ENCODE results near the gene TBC1D32.

Gene TBC1D32

GRCh38 chr6:121158891-121159290 is 175.4 kb downstream of the TBC1D32 start:
- TF ChIP-seq ISL1 (CRISPR knock-in tag; IDR thresholded peaks at IDR 0.05) (no peak), PATZ1 (CRISPR knock-in tag; IDR thresholded peaks at IDR 0.05; ENCODE audit: borderline replicate concordance) (no peak), SNAI2 (CRISPR knock-in tag; IDR thresholded peaks at IDR 0.05) (no peak), CSDC2 (CRISPR knock-in tag; IDR thresholded peaks at IDR 0.05) (no peak), ZNF565 (CRISPR knock-in tag; conservative IDR thresholded peaks at IDR 0.05; ENCODE audit: low read depth) (no peak), ESRRG (CRISPR knock-in tag; IDR thresholded peaks at IDR 0.05) (no peak), GLIS3 (CRISPR knock-in tag; IDR thresholded peaks at IDR 0.05) (no peak), ZC3H10 (CRISPR knock-in tag; IDR thresholded peaks at IDR 0.05) (no peak), BACH2 (CRISPR knock-in tag; IDR thresholded peaks at IDR 0.05; ENCODE audit: borderline replicate concordance) (no peak), OSR1 (CRISPR knock-in tag; IDR thresholded peaks at IDR 0.05) (no peak), RARB (CRISPR knock-in tag; IDR thresholded peaks at IDR 0.05) (no peak), ZFP3 (CRISPR knock-in tag; IDR thresholded peaks at IDR 0.05) (no peak), CSRNP3 (CRISPR knock-in tag; IDR thresholded peaks at IDR 0.05) (no peak), POU6F1 (CRISPR knock-in tag; IDR thresholded peaks at IDR 0.05; ENCODE audit: borderline replicate concordance, low read depth) (no peak), ARNTL (CRISPR knock-in tag; IDR thresholded peaks at IDR 0.05; ENCODE audit: borderline replicate concordance, low read depth) (no peak), TCF4 (CRISPR knock-in tag; IDR thresholded peaks at IDR 0.05; ENCODE audit: borderline replicate concordance) (no peak), PPARA (CRISPR knock-in tag; IDR thresholded peaks at IDR 0.05; ENCODE audit: borderline replicate concordance) (no peak), TSHZ2 (CRISPR knock-in tag; IDR thresholded peaks at IDR 0.05) (no peak)
- no peak for ATAC-seq

- TF ChIP-seq ZFP30 (CRISPR knock-in tag; IDR thresholded peaks at IDR 0.05) (no peak), TOX (CRISPR knock-in tag; IDR thresholded peaks at IDR 0.05; ENCODE audit: borderline replicate concordance) (no peak), POU6F1 (CRISPR knock-in tag; IDR thresholded peaks at IDR 0.05; ENCODE audit: borderline replicate concordance, low read depth) (no peak), TSHZ2 (CRISPR knock-in tag; IDR thresholded peaks at IDR 0.05) (no peak), ZFP3 (CRISPR knock-in tag; IDR thresholded peaks at IDR 0.05) (no peak), ZC3H10 (CRISPR knock-in tag; IDR thresholded peaks at IDR 0.05) (no peak), CREB5 (CRISPR knock-in tag; IDR thresholded peaks at IDR 0.05; ENCODE audit: low read depth) (no peak), OSR1 (CRISPR knock-in tag; IDR thresholded peaks at IDR 0.05) (no peak), ISL1 (CRISPR knock-in tag; IDR thresholded peaks at IDR 0.05) (no peak), ZNF8 (CRISPR knock-in tag; IDR thresholded peaks at IDR 0.05) (no peak)
- ATAC-seq: no peak
Observed at GRCh38 chr6:121158438-121158837, 175.8 kb downstream of the TBC1D32 start.
